Umbilical cord (tissue), 2 donors: Measurements from ENCODE around the gene FOXP1. TPM values are rescaled to one million over a fixed set of nuclear protein-coding genes. Genes with fewer than 3 reads are reported as not detected.
A peak's percentile ranks its signal among the peaks of the same experiment; 100 is the strongest.

Experiments
- DNase-seq: peaks from one replicate; pipeline ENCODE4 v3.0.0-alpha.2; 2015; ENCODE audit warnings: low spot score
- total RNA-seq: library from RNA; depleted of rRNA; stranded (reverse); fragments of >200 nt; gene quantifications from one replicate; pipeline ENCODE4 v1.2.3, GENCODE V29; 2014; ENCODE audit warnings: low replicate concordance; ENCODE audit not compliant: insufficient read depth

FOXP1 gene
- total RNA-seq, 1 donor from 2014 or later = 148 TPM

DNA sequence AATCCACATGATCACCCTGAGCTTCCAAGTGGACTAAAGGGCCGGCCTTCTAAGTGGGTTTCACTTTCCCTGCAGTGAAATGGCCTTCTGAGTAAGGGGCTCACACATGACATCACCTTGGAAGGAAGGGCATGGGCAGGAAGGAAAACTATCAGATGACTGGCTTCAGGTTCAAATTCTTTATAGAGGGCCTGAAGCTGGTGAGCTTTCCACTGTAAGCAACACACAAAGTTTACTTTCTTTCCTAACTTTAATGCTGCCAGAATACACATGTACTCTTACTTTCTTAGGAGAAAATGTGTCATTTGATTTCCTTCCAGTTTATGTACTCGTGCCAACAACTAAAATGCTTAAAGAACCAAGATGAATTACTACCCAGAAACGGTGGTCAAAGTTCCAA lies 475.6 kb downstream of the FOXP1 start:
- DNase-seq = no peak

GRCh38 chr3:71104976-71105375 lies 478.6 kb downstream of the FOXP1 start:
- DNase-seq = no peak

DNA sequence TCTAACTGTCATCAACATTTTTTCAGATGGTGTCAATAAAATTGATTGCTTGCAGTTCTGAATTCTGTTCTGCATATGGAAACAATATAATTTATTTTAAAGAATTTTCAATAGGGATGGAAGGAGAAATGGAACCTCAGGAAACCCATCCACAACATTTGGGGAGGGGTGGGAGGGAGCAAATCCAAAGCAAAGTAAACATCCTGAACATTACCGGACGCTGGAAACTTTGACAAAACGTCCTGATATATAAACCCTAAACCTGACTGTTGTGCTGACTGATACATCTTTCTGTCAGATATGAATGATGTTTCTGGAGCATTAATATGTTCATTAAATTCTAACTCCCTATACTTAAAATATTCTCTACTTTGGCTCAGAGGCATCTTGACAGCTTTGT lies 479.0 kb downstream of the FOXP1 start:
- DNase-seq = no peak

- no peak for DNase-seq
These were observed 479.4 kb downstream of the FOXP1 start for GRCh38 chr3:71104121-71104541.

- no peak for DNase-seq
These were observed 480.1 kb downstream of the FOXP1 start for GRCh38 chr3:71103430-71103921.

GRCh38 chr3:71102111-71102983 lies 481.2 kb downstream of the FOXP1 start:
- DNase-seq = peak; percentile 40

GRCh38 chr3:71101626-71102025 lies 481.9 kb downstream of the FOXP1 start:
- DNase-seq = no peak

DNA sequence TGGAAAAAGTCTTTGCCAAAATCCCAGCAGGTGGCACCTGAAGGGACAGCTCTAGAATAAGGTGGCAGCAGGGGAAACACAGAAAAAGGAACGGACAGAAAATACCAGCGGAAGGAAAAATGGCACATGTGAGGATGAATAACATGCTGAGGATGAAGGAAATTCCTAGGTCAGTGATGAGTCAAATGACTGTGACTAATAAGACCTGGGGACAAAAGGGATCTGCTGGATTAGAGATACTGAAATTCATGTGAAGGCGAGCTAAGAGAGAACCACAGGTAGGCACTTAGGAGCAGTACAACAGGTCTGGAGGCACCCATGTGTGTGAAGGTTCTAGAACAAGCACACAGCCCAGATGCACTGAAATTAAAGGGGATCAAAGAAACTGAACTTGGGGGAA lies 482.5 kb downstream of the FOXP1 start:
- DNase-seq = no peak

GRCh38 chr3:71099997-71100719 lies 483.4 kb downstream of the FOXP1 start:
- no peak for DNase-seq

DNA sequence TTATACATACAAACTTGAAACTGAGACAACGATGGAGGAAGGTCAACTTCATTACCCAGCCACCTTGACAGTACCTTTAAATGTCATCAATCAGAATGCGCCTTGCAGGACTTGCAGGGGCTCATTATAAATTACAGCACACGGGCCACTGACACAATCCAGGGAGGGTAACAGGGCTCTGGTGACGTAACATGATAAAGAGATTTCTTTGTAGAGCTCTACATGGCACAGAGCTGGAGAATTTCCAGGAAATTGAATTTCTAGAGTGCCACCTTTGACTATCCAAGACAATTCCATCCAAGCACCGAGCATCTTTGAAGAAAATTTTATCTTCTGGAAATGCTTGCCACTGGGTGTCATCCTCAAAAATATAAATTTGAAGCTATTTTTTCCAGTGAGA lies 486.0 kb downstream of the FOXP1 start:
- DNase-seq = no peak

GRCh38 chr3:71095511-71096291 lies 487.8 kb downstream of the FOXP1 start:
- DNase-seq = no peak

DNA sequence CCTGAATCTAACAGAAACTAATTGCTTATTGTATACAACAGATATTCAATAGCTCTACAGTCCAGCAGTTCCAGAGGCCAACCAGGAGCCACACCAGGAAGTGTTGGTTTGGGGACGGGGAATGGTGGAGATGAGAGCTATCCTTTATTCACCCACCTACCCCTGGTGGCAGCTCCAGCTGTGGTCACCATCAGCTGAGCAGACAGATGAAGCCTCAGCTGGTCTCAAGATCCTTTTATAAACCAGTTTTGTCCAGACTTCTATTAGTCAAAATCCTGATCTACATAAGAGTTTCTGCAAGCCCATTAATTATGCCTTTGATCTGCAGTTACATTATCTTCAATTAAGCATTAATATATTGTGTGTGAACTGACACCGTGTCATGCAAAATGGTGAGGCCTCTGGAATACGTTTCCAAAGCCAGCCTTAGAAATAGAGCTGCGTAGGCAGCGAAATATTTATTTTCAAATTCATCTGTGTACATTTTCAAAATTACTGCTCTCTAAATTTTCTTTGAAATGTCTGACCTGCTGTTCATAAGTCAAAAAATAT lies 488.8 kb downstream of the FOXP1 start:
- no peak for DNase-seq

DNA sequence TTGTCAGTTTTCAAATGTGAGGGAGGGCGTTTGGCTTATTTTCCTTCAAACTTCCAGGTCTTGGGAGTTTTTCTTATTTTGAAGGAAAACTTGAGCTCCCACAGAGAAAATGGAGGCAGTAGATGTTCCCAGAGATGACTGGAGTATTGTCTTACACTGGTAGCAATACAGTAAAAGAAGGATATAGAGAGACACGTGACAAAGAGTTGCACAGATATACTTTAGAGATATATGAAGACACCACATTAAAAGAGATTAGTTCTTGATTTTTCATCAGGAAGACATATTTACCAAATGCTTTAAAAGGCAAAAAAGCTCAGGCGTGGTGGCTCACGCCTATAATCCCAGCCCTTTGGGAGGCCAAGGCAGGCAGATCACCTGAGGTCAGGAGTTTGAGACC lies 490.9 kb downstream of the FOXP1 start:
- DNase-seq = no peak

GRCh38 chr3:71090207-71090606 lies 493.3 kb downstream of the FOXP1 start:
- no peak for DNase-seq

- no peak for DNase-seq
These were observed 494.2 kb downstream of the FOXP1 start for GRCh38 chr3:71089271-71089847.

DNA sequence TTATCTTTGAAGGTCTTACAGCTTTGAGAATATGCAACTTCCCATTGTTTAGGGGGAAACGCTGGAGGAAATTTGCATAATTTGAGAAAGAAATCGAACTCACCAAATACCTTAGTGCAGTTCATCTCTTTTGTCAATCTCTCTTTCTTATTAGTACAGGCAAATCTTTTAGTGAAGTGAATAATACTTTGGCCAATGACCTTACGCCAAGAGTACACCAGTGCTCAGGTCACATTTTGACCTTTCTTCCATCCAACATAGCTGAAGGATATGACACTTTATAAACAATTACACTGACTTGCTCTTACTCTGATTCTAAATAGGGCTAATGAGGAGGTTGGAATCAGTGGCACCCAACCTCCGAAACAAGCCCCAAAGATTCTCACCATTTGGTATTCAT lies 494.8 kb downstream of the FOXP1 start:
- no peak for DNase-seq

DNA sequence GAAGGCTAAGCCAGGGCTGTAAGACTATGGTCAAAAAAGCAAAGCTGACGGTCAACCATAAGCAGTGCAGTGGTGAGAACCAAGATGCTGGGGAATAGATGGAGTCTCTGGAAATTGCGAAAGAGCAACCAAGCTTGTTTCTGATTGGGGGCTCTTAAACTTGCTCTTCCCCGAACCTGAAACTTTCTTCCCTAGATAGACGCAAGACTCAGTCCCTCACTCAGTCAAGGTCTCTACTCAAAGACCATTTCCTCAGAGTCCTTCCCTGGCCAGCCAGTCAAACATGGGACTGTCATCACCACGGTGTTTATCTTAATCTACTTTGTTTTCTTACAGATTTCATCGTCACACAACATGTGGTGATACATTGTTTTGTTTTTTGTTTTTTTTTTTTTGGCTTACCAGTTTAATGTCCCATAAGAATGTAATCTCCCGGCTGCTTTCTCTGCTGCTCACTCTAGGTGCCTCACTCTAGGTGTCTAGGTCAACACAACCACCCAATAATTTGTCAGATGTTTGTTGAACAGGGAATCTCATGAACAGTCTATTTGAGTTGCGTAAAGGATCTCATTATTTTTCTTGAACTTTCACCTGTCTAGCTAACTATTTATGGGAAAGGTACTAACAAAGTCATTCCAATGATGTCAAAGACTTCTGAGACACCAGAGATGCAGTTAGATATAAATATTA lies 495.4 kb downstream of the FOXP1 start:
- no peak for DNase-seq

DNA sequence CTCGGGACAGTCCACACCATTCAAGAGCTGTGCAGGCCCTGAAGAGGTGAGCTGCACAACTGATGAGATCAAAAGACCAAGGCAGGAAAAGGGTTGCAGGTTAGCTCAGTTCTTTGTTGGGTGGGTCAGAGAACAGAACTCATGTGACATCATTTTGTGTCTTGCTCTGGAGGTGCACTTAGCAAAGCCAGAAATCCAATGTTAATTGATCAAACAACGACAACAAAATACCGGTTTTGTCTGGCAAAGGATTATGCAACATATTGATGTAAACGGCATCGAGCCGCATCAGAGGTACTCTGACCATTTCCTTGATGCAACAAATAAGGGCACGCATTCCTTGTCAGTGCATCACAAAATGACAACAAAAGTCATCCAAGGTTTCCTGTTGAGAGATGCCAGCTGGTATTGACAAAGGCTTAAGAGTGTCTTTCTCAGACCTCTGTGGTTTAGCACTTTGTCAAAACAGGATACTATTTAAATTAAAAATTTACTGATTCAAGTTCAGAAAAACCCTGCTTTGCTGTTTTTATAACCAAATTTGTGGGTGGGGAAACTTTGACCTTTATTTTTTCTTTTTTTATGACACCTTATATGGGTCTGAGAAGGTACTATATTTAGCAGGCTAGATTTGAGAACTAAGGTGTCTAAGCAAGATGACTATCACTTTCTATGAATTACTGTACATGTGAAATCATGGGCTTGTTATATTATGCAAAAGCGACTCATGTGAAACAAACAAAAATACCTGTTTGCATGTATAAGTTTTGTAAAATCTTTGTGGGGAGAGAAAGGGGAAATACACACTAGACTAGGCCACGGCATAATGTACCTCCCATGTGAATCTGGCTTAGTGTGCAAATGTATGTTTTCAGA lies 496.1 kb downstream of the FOXP1 start:
- DNase-seq = no peak

DNA sequence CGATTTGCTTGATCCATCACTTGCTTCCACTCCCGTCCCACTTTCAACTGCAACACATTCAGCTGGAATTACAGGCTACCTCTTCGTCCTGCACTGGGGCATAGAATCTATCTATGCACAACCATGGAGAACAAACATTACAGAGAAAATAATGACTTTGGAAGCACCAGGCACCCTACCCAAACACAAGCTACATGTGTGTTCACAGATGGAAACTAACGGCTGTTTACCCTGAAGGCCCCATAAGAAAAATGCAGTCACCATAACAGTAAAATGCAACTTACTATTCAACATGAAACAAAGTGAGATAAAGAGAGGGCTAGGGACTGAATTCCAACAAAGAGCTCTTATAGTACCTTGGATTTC lies 496.8 kb downstream of the FOXP1 start:
- DNase-seq = no peak

DNA sequence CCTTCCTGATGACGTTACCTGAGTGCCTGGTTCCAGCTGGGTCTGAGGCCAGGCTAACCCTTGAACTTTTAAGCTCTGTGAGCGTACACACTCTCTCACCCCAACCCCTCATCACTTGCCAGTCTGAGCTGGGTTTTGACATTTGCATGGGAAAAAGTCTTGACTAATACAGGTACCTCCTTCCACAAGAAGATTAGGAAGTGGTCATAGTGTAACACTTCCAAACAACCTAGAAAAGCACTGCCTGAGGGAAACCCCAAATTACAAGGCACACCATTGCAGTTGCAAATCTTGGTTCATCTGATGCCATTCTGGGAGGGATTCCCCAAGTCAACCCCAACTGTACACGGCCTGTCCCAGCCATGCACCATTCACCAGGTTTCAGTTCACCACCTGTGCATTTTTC lies 499.8 kb downstream of the FOXP1 start:
- no peak for DNase-seq
